Activated naive CD4-positive, alpha-beta T cell treated with anti-CD3 and anti-CD28 coated beads, Interleukin-2, amount 50 U/mL, for 72 hours (primary cell): ENCODE data around the gene CTIF. TPM values are rescaled to one million over a fixed set of nuclear protein-coding genes. Genes with fewer than 3 reads are reported as not detected.
A peak's percentile ranks its signal among the peaks of the same experiment; 100 is the strongest.

ENCODE experiments used
- ATAC-seq, 2 donors: fragments of 150-1000 bp; cut with Tn5 transposase; 2 replicates each; pipeline ENCODE4 v1.10.0; 2021; ENCODE audit warnings: mild to moderate bottlenecking in 2 of 2, moderate library complexity in 2 of 2
- DNase-seq, 2 donors: peaks; one replicate each; pipeline ENCODE4 v3.0.0; 2021 to 2022; ENCODE audit warnings: low spot score in 2 of 2
- H3K27ac Mint-ChIP-seq, 2 donors: one replicate each; pipeline ENCODE4 v1.8.0; 2022; ENCODE audit warnings: mild to moderate bottlenecking in 2 of 2, mixed read lengths in 2 of 2
- H3K36me3 Mint-ChIP-seq, 2 donors: one replicate each; pipeline ENCODE4 v1.8.0; 2022; ENCODE audit warnings: mixed read lengths in 2 of 2
- H3K9me3 Mint-ChIP-seq, 2 donors: one replicate each; pipeline ENCODE4 v1.8.0; 2022; ENCODE audit warnings: mixed read lengths in 2 of 2
- total RNA-seq, 2 donors: library from RNA; stranded (reverse); gene quantifications; one replicate each; pipeline ENCODE4 v1.2.3, GENCODE V29; 2022

The CTIF gene
- total RNA-seq, 2 donors from 2014 or later = 2.4 to 7.9 TPM

DNA sequence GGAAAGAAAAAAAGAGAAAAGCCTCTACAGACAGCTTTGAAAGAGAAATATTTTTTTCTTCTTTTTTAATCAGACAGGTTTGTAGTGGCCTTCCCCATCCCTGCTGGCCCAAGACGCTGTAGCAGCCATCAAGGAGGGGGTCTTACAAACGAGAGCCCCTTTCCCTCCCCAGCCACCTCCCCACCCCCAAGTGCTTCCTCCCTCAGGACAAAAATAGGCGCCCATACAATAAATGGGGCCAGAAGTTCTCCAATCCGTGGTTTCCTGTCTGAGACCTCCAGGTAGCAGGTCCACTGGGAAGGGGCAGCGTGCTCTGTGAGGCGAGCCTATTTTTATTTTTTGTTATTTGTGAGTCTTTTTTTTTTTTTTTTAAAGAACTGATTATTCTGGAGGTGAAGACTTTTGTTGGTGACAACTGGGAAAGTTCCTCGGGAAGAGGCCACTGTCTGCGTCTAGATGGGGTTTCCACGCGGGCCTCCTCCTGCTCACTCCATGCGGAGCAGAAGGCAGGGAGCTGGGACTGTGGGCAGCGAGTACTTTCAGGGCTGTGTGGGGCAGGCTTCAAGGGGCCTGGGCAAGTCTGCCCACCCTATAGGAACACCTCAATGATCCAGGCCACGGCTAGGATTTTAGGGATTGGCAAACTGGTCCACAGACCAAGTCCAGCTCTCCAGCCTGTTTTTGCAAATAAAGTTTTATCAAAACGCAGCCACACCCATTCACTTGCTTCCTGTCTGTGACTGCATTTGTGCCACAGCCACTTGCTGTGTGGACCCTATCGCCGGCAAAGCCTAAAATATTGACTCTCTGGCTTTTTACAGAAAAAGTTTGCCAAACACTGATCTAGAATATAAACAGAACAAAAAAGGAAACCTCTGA lies 139.6 kb downstream of the CTIF start:
- Mint-ChIP-seq H3K27ac (no peak overlapping the region), H3K9me3 (no peaks in the 10 kb centered on the region), H3K36me3 (no peaks in the 10 kb centered on the region)
- ATAC-seq (no peak), DNase-seq (no peak)

DNA sequence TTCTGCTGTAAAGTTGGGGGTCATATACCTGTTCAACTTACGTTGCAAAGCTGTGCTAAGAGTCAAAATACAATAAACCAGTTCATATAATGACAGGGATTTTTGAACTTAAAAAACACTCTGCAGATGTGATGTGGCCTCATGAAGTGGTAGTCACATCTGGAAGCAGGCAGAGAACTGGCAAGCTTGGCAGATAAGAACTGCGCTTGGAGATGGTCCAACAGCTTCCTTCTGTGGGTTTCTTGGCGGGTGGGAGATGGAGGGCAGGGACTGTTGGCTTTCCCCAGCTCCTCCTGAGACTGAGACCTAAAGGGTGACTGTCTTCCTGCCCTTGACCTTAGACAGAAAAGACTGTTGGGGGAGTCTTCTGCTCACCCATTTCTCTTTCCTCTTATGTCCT lies 140.4 kb downstream of the CTIF start:
- Mint-ChIP-seq H3K27ac (peak overlapping the region in 1 of 2 donors; percentile 52), H3K36me3 (no peaks in the 10 kb centered on the region), H3K9me3 (no peaks in the 10 kb centered on the region)
- DNase-seq (no peak), ATAC-seq (no peak)

DNA sequence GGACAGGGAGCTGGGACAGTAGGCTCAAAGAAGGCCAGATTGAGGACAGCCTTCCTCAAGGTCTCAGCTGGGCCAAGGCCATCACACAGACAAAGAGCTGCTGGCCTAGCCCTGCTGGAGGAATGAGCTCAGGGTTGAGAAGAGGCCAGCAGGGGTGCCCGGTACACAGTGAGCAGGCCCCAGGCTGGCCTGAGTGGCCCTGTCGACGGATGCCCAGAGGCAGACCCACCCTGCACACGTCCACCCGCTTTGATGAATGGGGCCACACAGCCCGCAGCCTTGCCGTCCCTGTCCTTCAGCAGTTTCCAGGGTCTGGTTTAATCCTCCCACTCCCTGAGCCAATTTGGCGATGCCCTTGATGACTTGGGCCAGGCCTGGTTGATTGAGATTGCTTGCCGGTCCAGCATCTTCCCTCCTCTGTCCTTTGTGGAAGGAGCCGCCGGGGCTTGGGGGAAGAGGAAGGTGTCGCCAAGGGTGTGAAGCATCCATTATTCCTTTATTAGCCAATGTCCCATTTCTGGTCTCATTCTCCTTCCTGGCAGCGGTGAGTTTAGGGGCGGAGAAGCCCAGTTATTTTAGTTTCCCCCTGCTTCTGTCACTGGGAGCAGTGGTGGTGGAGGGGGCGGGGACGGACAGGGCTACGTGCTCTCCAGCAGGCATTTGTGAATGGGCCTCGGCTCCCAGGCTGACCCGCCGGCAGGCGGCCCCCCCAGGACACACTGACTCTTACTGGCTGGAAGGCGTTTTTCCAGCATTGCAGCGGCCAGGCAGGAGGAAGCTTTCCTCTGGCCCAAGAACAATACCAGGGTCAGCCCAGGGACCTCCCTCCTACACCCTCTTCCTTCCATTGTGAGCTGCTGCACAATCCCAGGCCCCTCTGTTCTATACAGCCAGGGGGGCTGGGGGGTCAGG lies 141.8 kb downstream of the CTIF start:
- H3K27ac Mint-ChIP-seq = no peak overlapping the region
- DNase-seq (no peak), ATAC-seq (no peak)
- H3K9me3 Mint-ChIP-seq = no peaks in the 10 kb centered on the region
- no peaks in the 10 kb centered on the region for H3K36me3 Mint-ChIP-seq

DNA sequence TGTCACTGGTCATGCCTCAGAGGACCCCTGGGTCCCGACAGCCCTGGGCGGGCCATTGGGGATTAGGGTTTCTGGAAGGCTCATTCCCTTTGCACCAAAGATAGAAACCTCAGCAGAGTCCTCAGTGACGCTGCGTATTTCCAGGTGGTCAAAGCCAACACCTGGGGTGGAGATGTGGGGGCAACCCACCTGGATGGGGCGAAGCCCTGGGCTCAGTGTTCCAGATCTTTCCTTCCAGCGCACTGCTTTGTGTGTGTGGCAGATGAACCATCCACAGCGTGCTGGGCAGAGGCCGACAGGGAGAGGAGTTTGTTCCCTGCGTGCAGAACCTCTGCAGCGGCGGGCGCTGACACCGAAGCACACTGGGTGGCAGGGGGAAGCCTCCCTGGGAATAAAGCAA lies 143.9 kb downstream of the CTIF start:
- ATAC-seq = no peak
- H3K27ac Mint-ChIP-seq = no peak overlapping the region

DNA sequence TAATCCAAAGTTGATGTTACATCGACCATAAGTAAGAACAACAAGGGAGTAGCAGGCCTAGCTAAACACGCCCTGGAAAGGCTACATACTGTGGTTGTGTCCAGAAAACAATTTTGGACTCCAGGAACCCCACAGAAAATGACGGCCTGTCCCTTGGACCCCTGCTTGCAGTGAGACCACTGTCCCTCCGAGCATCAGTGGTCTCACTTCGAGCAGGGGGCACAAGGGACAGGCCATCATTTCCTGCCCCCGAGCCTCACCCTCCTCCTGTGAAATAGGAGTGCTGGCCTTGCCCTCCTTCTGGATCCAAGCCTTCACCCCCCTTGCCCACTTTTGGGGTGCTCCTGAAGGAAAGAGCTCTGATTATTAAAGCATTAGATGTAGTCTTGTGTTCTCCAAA lies 144.4 kb downstream of the CTIF start:
- ATAC-seq = no peak
- Mint-ChIP-seq H3K27ac (peak overlapping the region in 1 of 2 donors; percentile 55), H3K9me3 (no peaks in the 10 kb centered on the region), H3K36me3 (no peaks in the 10 kb centered on the region)
- no peak for DNase-seq

More for the DNA sequence above, 143.9 kb downstream of the CTIF start:
- Mint-ChIP-seq H3K36me3 (no peaks in the 10 kb centered on the region), H3K9me3 (no peaks in the 10 kb centered on the region)
- no peak for DNase-seq

DNA sequence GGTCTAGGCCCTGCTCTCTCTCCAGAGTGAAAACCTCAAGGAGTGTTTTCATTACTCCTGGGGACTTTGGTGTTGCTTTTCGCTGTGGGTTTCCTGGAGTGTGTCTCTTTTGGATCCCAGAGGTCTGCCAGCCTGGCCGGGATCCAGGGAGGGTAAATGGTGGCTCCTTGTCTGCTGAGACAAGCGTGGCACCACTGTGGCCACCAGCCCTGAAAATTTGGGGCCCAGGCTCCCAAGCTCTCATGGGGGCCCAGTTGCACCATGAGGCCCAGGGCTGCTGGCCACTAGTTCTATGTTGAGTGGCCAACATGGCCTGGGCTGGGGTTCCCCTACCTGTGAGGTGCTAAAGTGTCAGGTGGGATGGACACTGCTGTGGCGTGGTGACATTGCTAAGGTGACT lies 144.8 kb downstream of the CTIF start:
- Mint-ChIP-seq H3K27ac (peak overlapping the region in 1 of 2 donors; percentile 55), H3K9me3 (no peaks in the 10 kb centered on the region), H3K36me3 (no peaks in the 10 kb centered on the region)
- no peak for DNase-seq
- ATAC-seq = no peak

DNA sequence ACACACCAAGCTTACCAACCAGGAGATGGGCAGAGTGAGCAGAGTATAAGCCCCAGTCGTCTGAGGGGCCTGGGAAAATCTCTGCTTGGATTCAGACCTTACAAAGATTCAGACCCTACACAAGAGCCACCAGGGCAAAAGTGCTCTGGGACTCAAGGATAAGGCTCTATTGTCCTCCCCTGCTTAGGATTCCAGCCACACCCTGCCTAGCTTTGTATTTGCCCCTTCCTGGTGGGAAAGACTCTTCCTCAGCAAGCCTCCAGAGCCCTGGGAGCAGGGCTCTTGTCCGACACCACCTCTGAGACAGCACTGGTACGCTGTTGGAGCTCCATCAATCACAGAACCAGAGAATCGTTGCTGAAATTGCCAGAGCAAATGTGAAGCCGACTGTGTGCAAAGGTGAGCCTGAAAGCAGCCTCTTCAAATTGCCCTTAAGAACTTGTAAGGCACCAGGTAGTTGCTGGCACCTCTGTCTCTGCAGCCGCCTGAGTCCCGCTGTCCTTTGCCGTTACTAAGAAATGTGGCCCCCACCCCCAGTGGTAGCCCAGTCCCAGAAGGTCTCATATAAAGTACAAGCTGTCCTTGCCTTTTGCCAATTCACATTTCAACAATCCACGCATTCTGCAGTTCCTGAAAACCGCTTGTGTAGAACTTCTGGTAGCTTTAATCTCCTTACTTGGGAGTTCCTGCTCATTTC lies 148.7 kb downstream of the CTIF start:
- Mint-ChIP-seq H3K9me3 (no peaks in the 10 kb centered on the region), H3K27ac (no peak overlapping the region), H3K36me3 (no peaks in the 10 kb centered on the region)
- no peak for DNase-seq
- no peak for ATAC-seq

DNA sequence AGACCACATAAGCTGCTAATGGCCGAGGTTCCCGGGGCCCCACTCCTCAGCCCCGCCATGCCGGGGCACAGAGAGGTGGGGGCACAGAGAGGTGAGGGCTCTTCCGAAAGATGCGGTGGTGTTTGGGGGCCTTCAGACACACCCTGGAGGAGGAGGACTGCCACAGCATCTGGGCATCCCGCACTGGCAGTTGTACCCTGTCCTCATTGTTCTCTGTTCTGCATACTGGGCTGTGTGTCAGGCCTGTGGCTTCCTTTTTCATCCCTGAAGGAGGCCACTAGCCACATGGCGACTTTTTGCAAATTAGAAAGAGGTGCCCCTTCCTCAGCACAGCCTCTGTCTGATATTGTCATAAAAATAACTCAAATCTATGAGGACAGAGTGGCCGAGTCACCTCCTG lies 150.1 kb downstream of the CTIF start:
- Mint-ChIP-seq H3K27ac (no peak overlapping the region), H3K36me3 (no peaks in the 10 kb centered on the region), H3K9me3 (no peaks in the 10 kb centered on the region)
- DNase-seq = no peak
- ATAC-seq = no peak

DNA sequence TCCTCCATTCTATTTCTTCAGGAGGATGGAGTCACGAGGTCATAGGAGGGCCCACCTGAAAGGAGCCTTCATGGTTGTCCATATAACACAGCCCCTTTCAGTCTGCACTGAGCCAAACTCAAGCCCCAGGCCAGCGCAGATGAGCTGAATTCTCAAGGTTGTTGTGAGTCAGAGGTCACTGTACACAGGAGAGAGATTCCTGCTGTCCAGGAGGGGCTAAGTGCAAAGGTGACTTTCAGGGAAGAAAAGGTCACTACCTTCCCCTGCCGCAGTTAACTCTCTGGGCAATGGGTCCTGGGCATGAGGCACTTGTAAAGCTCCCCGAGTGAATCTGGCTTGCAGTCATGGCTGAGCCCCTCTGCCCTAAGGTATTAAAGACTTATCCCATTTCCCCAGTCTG lies 150.7 kb downstream of the CTIF start:
- no peak overlapping the region for H3K27ac Mint-ChIP-seq
- no peak for DNase-seq
- no peak for ATAC-seq
- no peaks in the 10 kb centered on the region for H3K9me3 Mint-ChIP-seq
- H3K36me3 Mint-ChIP-seq = no peaks in the 10 kb centered on the region

DNA sequence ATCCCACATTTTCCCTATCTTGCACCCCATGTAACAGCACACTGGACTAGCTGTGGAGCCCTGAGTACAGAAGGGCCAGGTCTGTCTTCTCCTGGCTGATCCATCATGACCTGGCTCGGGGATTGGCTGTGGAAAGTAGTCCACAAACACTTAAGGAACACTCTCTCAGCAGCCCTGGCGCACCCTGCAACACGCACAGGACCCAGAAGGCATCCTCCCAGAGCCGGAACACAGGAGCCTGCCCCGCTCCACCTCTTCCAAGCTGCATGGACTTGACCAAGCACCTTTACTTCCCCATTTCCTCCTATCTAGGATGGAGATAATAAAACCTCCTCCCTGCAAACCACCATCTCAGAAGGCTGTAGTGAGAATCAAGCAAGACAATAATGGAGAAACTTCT lies 151.7 kb downstream of the CTIF start:
- H3K36me3 Mint-ChIP-seq = no peaks in the 10 kb centered on the region
- no peaks in the 10 kb centered on the region for H3K9me3 Mint-ChIP-seq
- ATAC-seq = no peak
- no peak for DNase-seq
- H3K27ac Mint-ChIP-seq = no peak overlapping the region

DNA sequence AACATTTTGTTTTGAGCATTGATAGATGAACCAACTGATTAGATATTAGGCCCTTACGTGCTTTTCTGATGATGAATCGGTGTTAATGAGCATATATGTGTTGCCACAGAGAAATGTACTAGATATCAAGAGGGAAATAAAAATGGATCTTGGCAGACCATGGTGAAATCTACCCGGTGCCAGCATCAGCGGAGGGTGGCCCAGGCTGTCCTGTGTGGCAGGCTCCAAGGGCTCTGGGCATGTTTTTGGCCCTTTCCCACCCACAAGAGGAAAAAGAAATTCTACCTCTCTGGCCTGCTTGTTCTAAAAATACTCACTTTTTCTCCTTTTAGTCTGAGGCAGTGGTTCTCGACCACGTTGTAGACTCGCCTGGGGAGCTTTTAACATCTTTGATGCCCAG lies 154.2 kb downstream of the CTIF start:
- ATAC-seq = no peak
- H3K9me3 Mint-ChIP-seq = no peaks in the 10 kb centered on the region
- no peaks in the 10 kb centered on the region for H3K36me3 Mint-ChIP-seq
- DNase-seq = no peak
- no peak overlapping the region for H3K27ac Mint-ChIP-seq

DNA sequence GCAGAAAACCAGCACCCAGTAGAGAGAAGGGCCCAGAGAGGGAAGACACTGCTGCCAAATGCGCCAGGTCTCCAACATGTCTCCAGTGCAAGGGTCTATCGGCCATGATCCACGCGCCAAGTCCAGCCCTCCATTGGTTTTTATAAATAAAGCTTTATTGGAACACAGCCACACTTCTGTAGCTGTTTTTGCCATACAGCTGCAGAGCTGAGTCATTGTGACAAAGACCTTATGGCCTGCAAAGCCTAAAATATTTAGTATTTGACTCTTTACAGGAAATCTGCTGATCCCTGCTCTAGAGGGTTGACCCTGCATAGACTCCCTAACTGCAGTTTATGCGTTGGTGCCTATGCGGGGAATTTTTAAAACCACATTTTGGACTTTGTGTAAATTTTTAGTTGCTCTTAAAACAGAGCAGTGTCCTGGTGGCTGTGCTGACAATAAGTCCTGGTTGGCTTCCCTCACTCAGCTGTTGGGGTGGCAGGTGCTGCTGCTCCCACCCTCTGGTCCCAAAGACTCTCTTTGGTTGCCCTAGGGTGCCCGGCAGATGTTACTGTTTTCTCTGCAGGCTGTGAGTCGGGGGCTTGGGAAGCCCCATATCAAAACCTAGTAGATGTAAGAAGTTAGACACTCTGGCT lies 154.9 kb downstream of the CTIF start:
- no peak for DNase-seq
- ATAC-seq = no peak
- Mint-ChIP-seq H3K36me3 (no peaks in the 10 kb centered on the region), H3K27ac (no peak overlapping the region), H3K9me3 (no peaks in the 10 kb centered on the region)

DNA sequence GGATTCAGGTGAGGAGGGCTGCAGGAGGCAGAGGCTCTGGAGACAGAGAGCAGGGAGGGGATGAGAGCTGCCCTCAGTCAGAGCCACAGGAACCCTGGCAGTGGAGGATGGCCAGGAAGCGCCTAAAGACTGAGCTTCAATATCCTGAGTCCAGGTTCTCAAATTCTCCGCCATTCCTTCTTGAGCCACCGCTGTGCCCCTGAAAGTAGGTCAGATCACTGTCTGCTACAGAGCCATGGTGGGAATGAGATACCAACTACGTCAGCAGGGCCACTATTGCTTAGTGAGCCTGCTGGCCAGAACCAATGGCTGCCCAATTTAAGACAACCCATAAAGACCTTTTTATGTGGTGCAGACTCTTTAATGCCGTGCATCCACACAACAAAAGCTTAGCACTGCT lies 155.5 kb downstream of the CTIF start:
- no peaks in the 10 kb centered on the region for H3K36me3 Mint-ChIP-seq
- DNase-seq (no peak), ATAC-seq (no peak)
- no peak overlapping the region for H3K27ac Mint-ChIP-seq
- H3K9me3 Mint-ChIP-seq = no peaks in the 10 kb centered on the region

DNA sequence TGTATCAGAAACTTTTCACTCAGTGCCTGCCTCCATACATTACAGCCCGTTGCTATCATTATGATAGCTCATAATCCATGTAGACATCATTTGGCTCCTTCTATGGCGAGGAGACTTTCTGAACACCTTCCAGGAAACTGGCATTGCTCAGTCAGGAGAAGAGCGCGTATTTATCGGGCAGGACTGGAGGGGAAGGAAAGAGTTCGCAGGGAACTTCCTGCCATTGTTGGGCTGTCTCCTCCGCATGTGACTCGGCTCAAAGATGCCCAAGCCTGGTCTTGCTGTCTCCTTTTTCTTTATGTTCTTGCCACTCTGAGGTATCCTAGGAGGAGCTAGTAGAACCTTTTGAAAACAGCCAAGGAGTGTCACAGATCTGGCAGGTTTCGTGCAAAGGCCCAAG lies 156.8 kb downstream of the CTIF start:
- DNase-seq = no peak
- no peak for ATAC-seq
- Mint-ChIP-seq H3K27ac (no peak overlapping the region), H3K9me3 (no peaks in the 10 kb centered on the region), H3K36me3 (no peaks in the 10 kb centered on the region)

DNA sequence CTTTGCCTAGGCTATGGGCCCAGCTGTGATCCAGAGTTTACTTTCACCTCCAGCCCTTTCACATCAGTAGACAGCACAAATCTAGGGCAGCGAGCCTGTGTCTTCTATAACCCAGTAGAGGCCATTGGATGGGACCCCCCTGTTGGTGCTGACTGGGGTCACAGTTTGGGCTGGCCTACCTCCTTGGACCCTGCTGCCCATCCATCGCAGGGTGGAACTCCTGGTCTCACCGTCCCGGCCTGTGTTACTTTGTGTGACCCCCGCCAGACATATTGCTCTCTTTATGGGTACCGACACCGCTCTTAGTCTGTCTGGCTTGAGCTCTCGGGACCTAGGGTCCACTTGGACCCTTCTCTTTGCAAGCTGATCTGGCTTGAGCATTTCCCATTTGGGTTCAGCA lies 157.4 kb downstream of the CTIF start:
- DNase-seq = no peak
- H3K9me3 Mint-ChIP-seq = no peaks in the 10 kb centered on the region
- H3K36me3 Mint-ChIP-seq = no peaks in the 10 kb centered on the region
- no peak overlapping the region for H3K27ac Mint-ChIP-seq
- ATAC-seq = no peak

DNA sequence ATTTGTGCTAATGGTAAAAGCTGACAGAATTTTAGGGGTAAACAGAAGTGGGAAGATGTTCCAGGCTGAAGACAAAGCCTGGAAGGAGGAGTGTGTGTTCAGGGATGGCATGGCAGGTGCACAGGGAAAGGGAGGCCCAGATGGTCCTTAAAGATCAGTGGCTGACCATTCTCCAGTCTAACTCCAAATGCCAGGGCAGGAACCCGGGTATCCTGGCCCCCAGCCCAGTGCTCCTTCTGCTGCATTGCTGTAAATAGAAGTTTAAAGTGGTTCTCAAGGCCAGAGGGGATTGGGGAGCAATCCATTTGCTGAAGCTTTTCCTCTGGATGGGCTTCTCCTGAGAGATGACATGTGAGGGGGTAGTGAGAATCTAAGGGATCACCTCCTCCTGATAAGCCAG lies 158.6 kb downstream of the CTIF start:
- DNase-seq = no peak
- H3K9me3 Mint-ChIP-seq = no peaks in the 10 kb centered on the region
- no peaks in the 10 kb centered on the region for H3K36me3 Mint-ChIP-seq
- no peak for ATAC-seq
- no peak overlapping the region for H3K27ac Mint-ChIP-seq

DNA sequence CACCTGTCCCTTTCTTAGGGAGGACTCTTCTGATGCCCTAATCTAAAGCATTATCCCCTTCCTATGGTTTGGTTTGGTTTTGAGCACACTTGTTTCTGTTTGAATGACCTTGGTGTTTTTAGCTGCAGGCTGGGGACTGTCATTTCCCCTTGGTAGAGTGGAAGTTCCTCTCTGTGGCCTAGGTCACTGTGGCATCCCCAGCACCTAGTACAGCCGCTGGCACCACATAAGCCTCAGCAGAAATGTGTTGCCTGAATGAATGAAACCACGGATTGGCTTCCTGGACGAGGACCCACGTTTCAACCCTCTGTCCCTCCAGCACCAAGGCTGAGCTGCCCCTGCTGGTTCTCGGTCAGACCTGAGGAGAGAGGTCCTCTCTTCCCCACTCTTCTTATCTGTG lies 159.9 kb downstream of the CTIF start:
- H3K27ac Mint-ChIP-seq = no peak overlapping the region
- DNase-seq = no peak
- H3K36me3 Mint-ChIP-seq = no peaks in the 10 kb centered on the region
- ATAC-seq = peak in 1 of 2 donors; percentile 37
- H3K9me3 Mint-ChIP-seq = no peaks in the 10 kb centered on the region
